Trophoblast cell (in vitro differentiated cells and primary cell): ENCODE data around the gene MTG1.

Experiments used
- DNase-seq, 2 donors: peaks; one replicate each; pipeline ENCODE4 v3.0.0-alpha.2; 2016
- H2AFZ ChIP-seq: 2 replicates; pipeline ENCODE4 v1.6.1; 2013; ENCODE audit warnings: low read length, moderate library complexity, mild to moderate bottlenecking; ENCODE audit not compliant: insufficient read depth, poor library complexity
- H2AK5ac ChIP-seq: 2 replicates; pipeline ENCODE4 v1.6.1; 2013; ENCODE audit warnings: mild to moderate bottlenecking, low read length
- H2BK120ac ChIP-seq: 2 replicates; pipeline ENCODE4 v1.6.1; 2013; ENCODE audit warnings: low read length, mild to moderate bottlenecking, moderate library complexity; ENCODE audit not compliant: insufficient read depth, poor library complexity
- H2BK12ac ChIP-seq: 2 replicates; pipeline ENCODE4 v1.6.1; 2013; ENCODE audit warnings: mild to moderate bottlenecking, low read length, moderate library complexity
- H2BK5ac ChIP-seq: 2 replicates; pipeline ENCODE4 v1.6.1; 2013; ENCODE audit warnings: low read length, low read depth, moderate library complexity, mild to moderate bottlenecking; ENCODE audit not compliant: poor library complexity
- H3K14ac ChIP-seq: 2 replicates; pipeline ENCODE4 v1.6.1; 2013; ENCODE audit warnings: mild to moderate bottlenecking, low read length
- H3K18ac ChIP-seq: 2 replicates; pipeline ENCODE4 v1.6.1; 2013; ENCODE audit warnings: mild to moderate bottlenecking, low read length
- H3K23ac ChIP-seq: 2 replicates; pipeline ENCODE4 v1.6.1; 2013; ENCODE audit warnings: low read length
- H3K27ac ChIP-seq: 2 replicates; pipeline ENCODE4 v1.5.1; 2013; ENCODE audit warnings: low read depth, mild to moderate bottlenecking, inconsistent platforms, low read length, moderate library complexity
- H3K27me3 ChIP-seq: 2 replicates; pipeline ENCODE4 v1.6.1; 2013; ENCODE audit warnings: inconsistent platforms, mild to moderate bottlenecking, low read length, moderate library complexity; ENCODE audit not compliant: insufficient read depth
- H3K36me3 ChIP-seq, 2 experiments: 1 replicate in 1 of 2; 2 replicates in 1 of 2; pipeline ENCODE4 v1.6.1; 2013; ENCODE audit warnings: low read length in 2 of 2, mild to moderate bottlenecking in 2 of 2, moderate library complexity in 1 of 2; ENCODE audit not compliant: insufficient read depth in 2 of 2, control insufficient read depth in 1 of 2
- H3K4ac ChIP-seq: 2 replicates; pipeline ENCODE4 v1.6.1; 2013; ENCODE audit warnings: low read depth, mild to moderate bottlenecking, low read length, moderate library complexity
- H3K4me1 ChIP-seq, 2 experiments: 1 replicate in 1 of 2; 2 replicates in 1 of 2; pipeline ENCODE4 v1.6.1; 2013; ENCODE audit warnings: low read length in 2 of 2, mild to moderate bottlenecking in 2 of 2, moderate library complexity in 1 of 2; ENCODE audit not compliant: insufficient read depth in 2 of 2, control insufficient read depth in 1 of 2
- H3K4me2 ChIP-seq: 2 replicates; pipeline ENCODE4 v1.6.1; 2013; ENCODE audit warnings: inconsistent platforms, mild to moderate bottlenecking, low read length, moderate library complexity
- H3K4me3 ChIP-seq: 2 replicates; pipeline ENCODE4 v1.5.1; 2013; ENCODE audit warnings: mild to moderate bottlenecking, low read depth, low read length, inconsistent platforms
- H3K79me1 ChIP-seq: one replicate; pipeline ENCODE4 v1.6.1; 2013; ENCODE audit warnings: low read length
- H3K79me2 ChIP-seq: 2 replicates; pipeline ENCODE4 v1.6.1; 2013; ENCODE audit warnings: low read length, mild to moderate bottlenecking; ENCODE audit not compliant: control insufficient read depth, insufficient read depth, poor library complexity
- H3K9ac ChIP-seq: 2 replicates; pipeline ENCODE4 v1.6.1; 2013; ENCODE audit warnings: mild to moderate bottlenecking, low read length
- H3K9me3 ChIP-seq: 2 replicates; pipeline ENCODE4 v1.6.1; 2013; ENCODE audit warnings: low read depth, mild to moderate bottlenecking, control low read depth, inconsistent platforms, low read length; ENCODE audit not compliant: insufficient read depth
- H4K12ac ChIP-seq: 2 replicates; pipeline ENCODE4 v1.6.1; 2013; ENCODE audit warnings: low read depth, mild to moderate bottlenecking, low read length, moderate library complexity
- H4K8ac ChIP-seq: 2 replicates; pipeline ENCODE4 v1.6.1; 2013; ENCODE audit warnings: low read depth, mild to moderate bottlenecking, low read length, moderate library complexity
- H4K91ac ChIP-seq: one replicate; pipeline ENCODE4 v1.6.1; 2013; ENCODE audit warnings: low read depth, mild to moderate bottlenecking, low read length, moderate library complexity
- WGBS: extraction: QIAGEN DNeasy Blood & Tissue Kit; methylation state at CpG from one replicate; pipeline ENCODE4 v1.1.7; 2013; ENCODE audit warnings: missing lambda C conversion rate; ENCODE audit not compliant: insufficient read length, insufficient coverage; ENCODE audit errors: extremely low coverage; 5-methylcytosine and 5-hydroxymethylcytosine counted together

MTG1 gene

DNA sequence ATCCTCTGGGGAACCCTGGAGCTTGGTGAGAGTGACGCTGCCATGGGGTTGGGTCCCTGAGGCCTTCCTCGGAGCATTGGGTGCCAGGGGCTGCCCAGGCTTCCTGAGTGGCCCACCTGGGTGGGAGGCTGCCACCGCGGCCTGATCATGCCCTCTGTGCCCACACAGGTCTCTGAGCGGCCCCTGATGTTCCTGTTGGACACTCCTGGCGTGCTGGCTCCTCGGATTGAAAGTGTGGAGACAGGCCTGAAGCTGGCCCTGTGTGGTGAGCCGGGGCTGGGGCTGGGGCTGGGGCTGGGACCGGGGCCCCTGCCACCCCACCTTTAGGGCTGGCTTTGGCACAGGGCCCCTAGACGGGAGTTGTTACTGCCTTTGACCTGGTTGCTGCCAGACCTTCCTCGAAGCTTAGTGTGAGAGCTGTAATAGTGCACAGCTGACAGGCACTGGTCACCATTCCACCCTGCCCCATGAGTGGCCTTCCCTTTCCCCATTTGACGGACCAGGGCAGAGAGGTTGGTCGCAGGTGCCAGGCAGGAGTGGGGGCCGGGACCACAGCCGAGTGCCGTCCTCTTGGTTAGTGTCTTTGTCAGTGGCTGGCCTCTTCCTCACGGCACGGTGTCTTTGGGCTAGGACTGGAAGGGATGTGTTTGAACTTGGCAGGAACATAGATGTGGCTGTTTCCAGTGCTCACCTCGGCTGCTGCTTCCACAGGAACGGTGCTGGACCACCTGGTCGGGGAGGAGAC, 8.2 kb downstream of the MTG1 start:
- H3K4me2 ChIP-seq = no peak overlapping the region
- no peak for DNase-seq
- no peak overlapping the region for H4K91ac ChIP-seq
- no peak overlapping the region for H3K4ac ChIP-seq
- peaks cover 0 to 3% of the 10 kb centered on the region in 2 experiments for H3K4me1 ChIP-seq
- H2AFZ ChIP-seq = no peak overlapping the region
- H3K79me2 ChIP-seq = no peaks in the 10 kb centered on the region
- H3K23ac ChIP-seq = no peak overlapping the region
- no peak overlapping the region for H2BK12ac ChIP-seq
- no peak overlapping the region for H4K12ac ChIP-seq
- H2BK5ac ChIP-seq = no peak overlapping the region
- no CpG with 5 or more reads among the region's 21 CpGs for WGBS
- no peak overlapping the region for H3K9ac ChIP-seq
- H3K36me3 ChIP-seq = peaks cover 45 to 61% of the 10 kb centered on the region in 2 experiments
- H3K79me1 ChIP-seq = no peaks in the 10 kb centered on the region
- H3K14ac ChIP-seq = no peak overlapping the region
- no peak overlapping the region for H4K8ac ChIP-seq
- no peak overlapping the region for H3K18ac ChIP-seq
- no peak overlapping the region for H2AK5ac ChIP-seq
- H3K27me3 ChIP-seq = no peaks in the 10 kb centered on the region
- H3K4me3 ChIP-seq = peak overlapping the region; percentile 8
- peaks cover 2% of the 10 kb centered on the region for H3K9me3 ChIP-seq
- H2BK120ac ChIP-seq = no peak overlapping the region
- H3K27ac ChIP-seq = no peak overlapping the region

DNA sequence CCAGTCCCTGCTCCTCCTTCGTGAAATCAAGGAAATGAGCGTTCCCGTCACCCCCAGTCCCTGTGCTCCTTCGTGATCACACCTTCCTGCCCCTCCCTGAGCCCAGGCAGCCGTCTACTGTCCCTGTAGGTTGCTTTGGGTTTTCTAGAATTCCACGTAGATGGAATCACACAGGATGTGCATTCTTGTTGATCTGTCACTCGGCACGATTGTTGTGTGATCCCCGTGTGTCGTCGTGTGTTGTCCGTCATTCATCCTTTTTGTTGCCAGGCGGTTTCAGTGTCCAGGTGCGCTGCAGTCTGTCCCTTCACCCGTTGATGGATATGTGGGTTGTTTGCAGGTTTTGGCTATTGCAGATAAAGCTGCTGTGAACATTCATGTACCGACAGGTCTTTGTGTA, 9.4 kb downstream of the MTG1 start:
- no peak overlapping the region for H2BK5ac ChIP-seq
- H3K4me1 ChIP-seq = peaks cover 0 to 3% of the 10 kb centered on the region in 2 experiments
- H3K23ac ChIP-seq = no peak overlapping the region
- no peak overlapping the region for H3K27ac ChIP-seq
- H3K4me2 ChIP-seq = no peak overlapping the region
- no peak overlapping the region for H4K91ac ChIP-seq
- DNase-seq = no peak
- H3K27me3 ChIP-seq = no peaks in the 10 kb centered on the region
- no CpG with 5 or more reads among the region's 16 CpGs for WGBS
- H3K18ac ChIP-seq = no peak overlapping the region
- no peak overlapping the region for H2AK5ac ChIP-seq
- H3K4ac ChIP-seq = no peak overlapping the region
- H2BK12ac ChIP-seq = no peak overlapping the region
- H4K8ac ChIP-seq = no peak overlapping the region
- no peak overlapping the region for H2AFZ ChIP-seq
- H3K4me3 ChIP-seq = no peak overlapping the region
- peaks cover 45 to 54% of the 10 kb centered on the region in 2 experiments for H3K36me3 ChIP-seq
- H2BK120ac ChIP-seq = no peak overlapping the region
- H3K79me2 ChIP-seq = no peaks in the 10 kb centered on the region
- H3K9me3 ChIP-seq = peaks cover 2% of the 10 kb centered on the region
- H3K79me1 ChIP-seq = no peaks in the 10 kb centered on the region
- H3K9ac ChIP-seq = no peak overlapping the region
- H3K14ac ChIP-seq = no peak overlapping the region
- no peak overlapping the region for H4K12ac ChIP-seq

DNA sequence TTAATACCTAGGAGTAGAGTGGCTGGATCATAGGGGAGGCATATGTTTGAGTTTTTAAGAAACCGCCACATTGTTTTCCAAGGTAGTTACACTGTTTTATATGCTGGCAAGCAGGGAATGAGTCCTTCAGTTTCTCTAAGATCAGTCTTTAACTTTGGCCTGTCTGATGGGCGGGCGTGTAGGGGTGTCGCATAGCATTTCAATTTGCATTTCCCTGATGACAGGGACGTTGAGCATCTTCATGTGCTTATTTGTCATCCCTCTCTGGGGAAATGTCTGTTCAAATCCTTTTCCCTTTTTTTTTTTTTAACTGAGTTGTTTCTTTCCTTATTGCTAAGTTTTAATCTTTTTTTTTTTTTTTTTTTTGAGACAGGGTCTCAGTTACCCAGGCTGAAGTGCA, 9.8 kb downstream of the MTG1 start:
- Histone ChIP-seq H3K4ac (no peak overlapping the region), H3K79me2 (no peaks in the 10 kb centered on the region), H4K8ac (no peak overlapping the region), H3K23ac (no peak overlapping the region), H3K27me3 (no peaks in the 10 kb centered on the region), H2AFZ (no peak overlapping the region), H4K12ac (no peak overlapping the region), H4K91ac (no peak overlapping the region), H3K4me3 (no peak overlapping the region), H3K79me1 (no peaks in the 10 kb centered on the region), H3K14ac (no peak overlapping the region), H3K4me2 (no peak overlapping the region), H3K9ac (no peak overlapping the region), H3K9me3 (peaks cover 2% of the 10 kb centered on the region), H3K27ac (no peak overlapping the region), H2AK5ac (no peak overlapping the region), H2BK12ac (no peak overlapping the region), H2BK5ac (no peak overlapping the region), H3K4me1 (peaks cover 0 to 3% of the 10 kb centered on the region in 2 experiments), H3K36me3 (peaks cover 40 to 50% of the 10 kb centered on the region in 2 experiments), H3K18ac (no peak overlapping the region), H2BK120ac (no peak overlapping the region)
- no peak for DNase-seq
- WGBS = no CpG with 5 or more reads among the region's 5 CpGs

DNA sequence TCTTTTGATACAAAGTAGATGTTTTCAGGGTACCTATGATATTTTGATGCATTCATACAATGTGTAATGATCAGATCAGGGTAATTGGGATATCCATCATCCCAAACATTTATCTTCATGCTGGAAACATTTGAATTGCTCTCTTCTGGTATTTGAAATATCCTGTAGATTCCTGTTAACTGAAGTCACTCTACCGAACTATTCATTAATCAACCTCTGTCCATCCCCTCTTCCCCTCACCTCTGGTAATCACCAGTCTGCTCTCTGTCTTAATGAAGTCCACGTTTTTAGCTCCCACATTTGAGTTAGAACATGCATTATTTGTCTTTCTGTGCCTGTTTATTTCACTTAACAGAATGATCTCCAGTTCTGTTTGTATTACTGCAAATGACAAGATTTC, 11.3 kb downstream of the MTG1 start:
- Histone ChIP-seq H2AK5ac (no peak overlapping the region), H2BK120ac (no peak overlapping the region), H2BK12ac (no peak overlapping the region), H3K4me2 (no peak overlapping the region), H4K8ac (no peak overlapping the region), H4K91ac (no peak overlapping the region), H3K36me3 (peaks cover 28 to 37% of the 10 kb centered on the region in 2 experiments), H4K12ac (no peak overlapping the region), H3K14ac (no peak overlapping the region), H3K79me2 (no peaks in the 10 kb centered on the region), H3K4ac (no peak overlapping the region), H3K9ac (no peak overlapping the region), H3K4me1 (peaks cover 0 to 3% of the 10 kb centered on the region in 2 experiments), H3K18ac (no peak overlapping the region), H3K9me3 (peaks cover 2% of the 10 kb centered on the region), H3K27me3 (no peaks in the 10 kb centered on the region), H3K27ac (no peak overlapping the region), H2BK5ac (no peak overlapping the region), H3K23ac (no peak overlapping the region), H2AFZ (no peak overlapping the region), H3K4me3 (no peak overlapping the region), H3K79me1 (no peaks in the 10 kb centered on the region)
- DNase-seq = peak in 1 of 2 donors; percentile 5
- WGBS = no CpG with 5 or more reads among the region's 2 CpGs
